ENCODE measurements around the gene TIMP2. TPM values are rescaled to one million over a fixed set of nuclear protein-coding genes. Genes with fewer than 3 reads are reported as not detected.

Gene TIMP2
- total and polyA plus RNA-seq, 2 of the 4 experiments (the other 2 are of a cell fraction) = 43.9 to 416 TPM

DNA sequence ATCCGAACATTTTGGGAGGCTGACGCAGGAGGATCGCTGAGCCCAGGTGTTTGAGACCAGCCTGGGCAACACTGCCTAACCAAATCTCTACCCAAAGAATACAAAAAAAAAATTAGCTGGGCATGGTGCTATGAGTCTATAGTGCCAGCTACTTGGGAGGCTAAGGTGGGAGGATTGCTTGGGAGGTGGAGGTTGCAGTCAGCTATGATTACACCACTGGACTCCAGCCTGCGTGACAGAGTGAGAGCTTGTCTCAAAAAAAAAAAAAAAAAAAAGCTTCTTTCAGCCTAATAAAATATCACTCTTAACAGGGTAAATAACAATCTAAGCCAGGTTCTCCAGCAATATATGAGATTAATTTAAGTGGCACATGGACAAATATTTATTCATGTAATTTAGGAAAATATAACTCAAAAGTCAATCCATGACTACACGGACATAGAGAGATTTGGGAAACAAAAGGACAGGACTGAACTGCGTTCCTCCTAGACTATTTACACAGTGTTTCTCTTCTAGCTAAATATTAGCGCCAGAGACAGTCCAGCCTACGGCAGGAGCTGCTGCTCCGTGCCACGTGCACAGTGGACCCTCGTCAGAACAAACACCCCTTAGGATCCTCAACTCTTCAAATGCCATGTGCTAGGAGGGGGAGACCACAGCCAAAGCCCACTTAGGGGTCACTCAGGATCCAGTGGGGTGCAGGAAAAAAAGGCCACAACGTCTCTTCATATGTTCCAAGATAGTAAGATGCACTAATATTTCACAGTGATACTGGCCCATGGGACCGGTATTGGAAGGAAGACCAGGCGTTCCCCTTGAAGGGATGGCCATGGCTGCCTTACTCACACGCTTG is 93.3 kb downstream of the TIMP2 start:
- Histone ChIP-seq H4K8ac (ENCODE audit: low read depth in 2 of 2, low read length in 2 of 2) (no peak overlapping the region), H3K36me3 (ENCODE audit: control insufficient read depth, insufficient read depth, low read length) (peaks cover 67% of the 10 kb centered on the region), H3K9me1 (ENCODE audit: insufficient read depth, low read length) (peaks cover 6% of the 10 kb centered on the region), H2BK20ac (ENCODE audit: low read depth, low read length) (no peak overlapping the region), H3K27me3 (ENCODE audit: control insufficient read depth, insufficient read depth, low read length) (no peaks in the 10 kb centered on the region), H3K9ac (ENCODE audit: low read depth, low read length) (no peak overlapping the region), H2AK9ac (replicated peaks; ENCODE audit: low read depth, low read length, poor library complexity) (no peak overlapping the region), H2BK15ac (ENCODE audit: low read depth, low read length) (no peak overlapping the region), H3K23ac (ENCODE audit: low read depth, low read length) (no peak overlapping the region), H3K56ac (ENCODE audit: extremely low read depth, insufficient read depth, low read length) (no peak overlapping the region), H4K5ac (ENCODE audit: low read depth, low read length) (no peak overlapping the region), H4K20me1 (ENCODE audit: insufficient read depth, low read length) (peaks cover 36% of the 10 kb centered on the region), H3K14ac (replicated peaks; ENCODE audit: low read depth, low read length) (no peak overlapping the region), H3K4me3 (ENCODE audit: insufficient read depth, low read depth, low read length) (no peak overlapping the region), H4K91ac (ENCODE audit: insufficient read depth, low read depth, low read length) (no peak overlapping the region), H3K79me1 (ENCODE audit: low read depth in 1 of 2, low read length in 2 of 2) (peaks cover 35 to 69% of the 10 kb centered on the region in 2 experiments), H2AFZ (replicated peaks; ENCODE audit: low read length, poor library complexity) (no peak overlapping the region), H3K4ac (ENCODE audit: low read depth, low read length) (no peak overlapping the region), H2AK5ac (ENCODE audit: low read depth, low read length) (no peak overlapping the region), H3K9me3 (ENCODE audit: control insufficient read depth, insufficient read depth, low read length) (no peaks in the 10 kb centered on the region), H3K4me2 (ENCODE audit: low read depth, low read length) (no peak overlapping the region), H3K27ac (ENCODE audit: insufficient read depth, low read length) (no peak overlapping the region), H2BK120ac (ENCODE audit: low read depth, low read length) (no peak overlapping the region), H3K4me1 (ENCODE audit: control insufficient read depth, insufficient read depth, low read length) (no peaks in the 10 kb centered on the region), H3K18ac (ENCODE audit: low read depth, low read length) (no peak overlapping the region), H2BK5ac (ENCODE audit: low read depth, low read length, poor library complexity, severe bottlenecking) (no peak overlapping the region)
- POLR2A ChIA-PET (ENCODE audit: unreplicated experiment) = interaction anchor here (0.5 to 0.6 kb wide), 2 partner anchors 9 to 10 kb away, joined by 4 to 5 read pairs; no protein-coding TSS in a partner anchor
- TF ChIP-seq FOS (IDR thresholded peaks at IDR 0.05; ENCODE audit: low read depth, low read length) (no peak), BHLHE40 (IDR thresholded peaks at IDR 0.05; ENCODE audit: low read depth, low read length) (no peak), MAFK (IDR thresholded peaks at IDR 0.05; ENCODE audit: low read depth, low read length) (no peak), CEBPB (IDR thresholded peaks at IDR 0.05; ENCODE audit: low read depth, low read length) (no peak), RCOR1 (IDR thresholded peaks at IDR 0.05; ENCODE audit: insufficient replicate concordance, low read length) (no peak), MAZ (IDR thresholded peaks at IDR 0.05; ENCODE audit: borderline replicate concordance, low read depth, low read length) (no peak), RAD21 (IDR thresholded peaks at IDR 0.05; ENCODE audit: low read length) (no peak), RFX5 (IDR thresholded peaks at IDR 0.05; ENCODE audit: low read depth, low read length) (no peak), SMC3 (IDR thresholded peaks at IDR 0.05; ENCODE audit: low read depth, low read length) (no peak), CHD1 (IDR thresholded peaks at IDR 0.05; ENCODE audit: low read depth, low read length) (no peak), POLR2A (IDR thresholded peaks at IDR 0.05; ENCODE audit: low read depth, low read length) (no peak), MXI1 (IDR thresholded peaks at IDR 0.05; ENCODE audit: borderline replicate concordance, low read depth, low read length) (no peak), NFE2L2 (IDR thresholded peaks at IDR 0.05; ENCODE audit: low read depth, low read length) (no peak)
- TF ChIP-seq, protein P1, sequence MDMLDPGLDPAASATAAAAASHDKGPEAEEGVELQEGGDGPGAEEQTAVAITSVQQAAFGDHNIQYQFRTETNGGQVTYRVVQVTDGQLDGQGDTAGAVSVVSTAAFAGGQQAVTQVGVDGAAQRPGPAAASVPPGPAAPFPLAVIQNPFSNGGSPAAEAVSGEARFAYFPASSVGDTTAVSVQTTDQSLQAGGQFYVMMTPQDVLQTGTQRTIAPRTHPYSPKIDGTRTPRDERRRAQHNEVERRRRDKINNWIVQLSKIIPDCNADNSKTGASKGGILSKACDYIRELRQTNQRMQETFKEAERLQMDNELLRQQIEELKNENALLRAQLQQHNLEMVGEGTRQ (IDR thresholded peaks at IDR 0.05; ENCODE audit: low read depth, low read length) = no peak
- TF ChIP-seq, protein P2, sequence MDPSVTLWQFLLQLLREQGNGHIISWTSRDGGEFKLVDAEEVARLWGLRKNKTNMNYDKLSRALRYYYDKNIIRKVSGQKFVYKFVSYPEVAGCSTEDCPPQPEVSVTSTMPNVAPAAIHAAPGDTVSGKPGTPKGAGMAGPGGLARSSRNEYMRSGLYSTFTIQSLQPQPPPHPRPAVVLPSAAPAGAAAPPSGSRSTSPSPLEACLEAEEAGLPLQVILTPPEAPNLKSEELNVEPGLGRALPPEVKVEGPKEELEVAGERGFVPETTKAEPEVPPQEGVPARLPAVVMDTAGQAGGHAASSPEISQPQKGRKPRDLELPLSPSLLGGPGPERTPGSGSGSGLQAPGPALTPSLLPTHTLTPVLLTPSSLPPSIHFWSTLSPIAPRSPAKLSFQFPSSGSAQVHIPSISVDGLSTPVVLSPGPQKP (IDR thresholded peaks at IDR 0.05; ENCODE audit: borderline replicate concordance, low read depth, low read length) = no peak
- no peak for ATAC-seq (ENCODE audit: low read depth)
- DNase-seq = no peak
- intact Hi-C loops (cut with micrococcal nuclease) = no loop called here
- WGBS, 2 experiments (ENCODE audit: extremely low coverage in 2 of 2, insufficient read length in 1 of 2) = 100% methylated on average over 1 of the region's 15 CpGs; no CpG with 5 or more reads in 1 of the 2 experiments
- CTCF ChIA-PET = interaction anchor here (0.6 kb wide), 1 partner anchor 34 kb away, joined by 3 read pairs; no protein-coding TSS in a partner anchor
- BruUV-seq (replicated peaks) = no TSS peak
- in situ Hi-C loops (cut with MboI; ENCODE audit: low sequenced_read_pairs) = no loop called here
- dilution Hi-C loops (cut with HindIII; ENCODE audit: low sequenced_read_pairs, unreplicated experiment) = no loop called here
